ENCODE measurements around the gene STK11.

Gene STK11

GRCh38 chr19:1211494-1212234, 6.1 kb downstream of the STK11 start:
- peak; percentile 32 for DNase-seq

DNA sequence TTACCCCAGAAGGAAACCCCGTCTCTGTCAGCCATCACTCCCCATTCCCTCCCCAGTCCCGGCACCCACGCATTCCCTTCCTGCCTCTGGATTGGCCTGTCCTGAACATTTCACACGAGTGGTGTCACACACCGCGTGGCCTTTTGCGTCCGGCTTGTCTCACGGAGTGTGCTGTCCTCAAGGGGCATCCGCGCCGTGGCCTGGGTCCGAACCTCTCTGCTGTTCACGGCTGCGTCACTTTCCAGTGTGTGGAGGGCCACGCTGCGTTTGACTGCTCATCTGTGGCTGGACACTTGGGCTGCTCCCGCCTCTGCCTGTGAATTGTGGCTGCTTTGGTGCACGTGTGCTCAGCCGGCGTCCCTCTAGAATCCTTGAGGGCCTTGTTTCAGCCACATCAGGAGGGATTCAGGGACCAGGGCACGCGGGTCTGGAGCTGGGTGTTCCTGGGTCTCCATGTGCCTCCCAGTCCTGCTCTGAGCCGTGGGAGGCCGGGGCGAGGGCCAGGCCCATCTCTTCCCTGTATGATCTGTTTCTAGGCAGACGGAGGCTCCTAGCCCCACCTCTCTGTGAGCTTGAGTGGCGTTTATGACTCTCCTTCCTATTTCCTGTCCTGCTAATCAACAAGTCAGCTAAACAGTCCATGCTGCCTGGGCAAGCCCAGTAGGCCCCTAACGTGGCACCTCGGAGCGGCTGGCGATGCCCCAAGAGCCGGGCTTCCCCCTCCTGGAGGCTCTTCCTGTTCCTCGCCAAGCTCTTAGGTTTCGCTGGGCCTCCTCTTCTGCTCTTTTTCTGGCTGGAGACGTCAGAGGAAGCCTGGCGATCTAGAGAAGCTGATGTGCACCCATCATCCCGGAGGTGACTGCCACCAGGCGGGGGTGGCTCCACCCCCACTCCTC, 8.1 kb downstream of the STK11 start:
- peak; percentile 70 for DNase-seq

GRCh38 chr19:1214299-1214861, 8.8 kb downstream of the STK11 start:
- no peak for DNase-seq

DNA sequence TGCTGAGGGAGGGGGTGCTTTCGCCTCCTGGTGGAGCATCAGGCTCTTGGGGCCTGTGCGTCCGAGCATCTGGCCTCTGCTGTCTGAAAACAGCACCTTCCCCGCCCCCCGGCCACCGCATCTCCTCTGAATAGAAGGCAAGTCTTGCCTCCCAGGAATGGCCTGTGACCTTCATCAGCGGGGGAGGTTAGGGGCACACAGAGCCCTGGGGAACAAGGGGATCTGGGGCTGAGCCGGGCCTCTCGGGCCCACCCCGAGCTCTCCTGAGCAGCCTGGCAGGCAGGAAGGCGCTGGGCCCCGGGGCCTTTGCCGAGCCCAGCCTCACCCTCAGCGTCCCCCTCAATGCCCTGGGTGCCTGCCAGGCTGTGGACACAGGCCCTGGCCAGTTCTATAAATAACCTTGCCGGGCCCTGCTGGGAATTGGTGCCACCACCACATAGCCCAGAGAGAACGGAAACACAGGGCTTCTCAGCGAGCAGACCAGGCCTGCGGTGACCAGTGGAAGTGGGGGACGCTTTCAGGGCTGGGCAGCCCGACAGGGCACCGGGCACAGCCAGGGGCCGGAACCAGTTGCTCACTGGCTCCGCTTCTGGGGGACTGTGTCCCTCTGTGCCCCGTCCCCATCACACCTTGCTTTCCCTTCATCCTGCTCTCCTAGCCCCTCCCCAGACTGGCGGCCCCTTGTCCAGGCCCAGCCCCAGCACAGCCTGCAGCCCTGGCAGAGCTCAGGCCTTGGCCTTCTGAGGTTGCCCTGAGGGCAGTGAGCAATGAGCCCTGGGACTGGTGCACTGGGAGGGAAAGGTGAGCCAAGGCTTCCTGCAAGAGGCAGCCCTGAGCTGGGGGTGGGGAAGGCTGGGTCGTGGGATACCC, 9.5 kb downstream of the STK11 start:
- no peak for DNase-seq

DNA sequence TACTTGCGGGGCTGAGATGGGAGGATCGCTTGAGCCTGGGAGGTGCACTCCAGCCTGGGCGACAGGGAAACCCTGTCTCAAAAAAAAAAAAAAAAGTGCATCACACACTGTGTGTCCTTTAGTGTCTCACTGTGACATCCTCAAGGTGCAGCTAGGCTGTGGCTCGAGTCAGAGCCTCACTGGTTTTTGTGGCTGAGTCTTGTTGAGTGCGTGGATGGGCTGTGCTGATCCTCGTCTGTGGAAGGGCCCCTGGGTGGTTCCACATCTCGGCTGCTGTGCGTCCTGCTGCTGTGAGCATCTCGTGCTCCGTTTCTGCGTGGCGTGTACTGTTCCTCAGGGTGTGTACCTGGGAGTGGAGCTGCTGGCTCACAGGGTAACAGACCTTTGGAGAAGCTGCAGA, 11.2 kb downstream of the STK11 start:
- no peak for DNase-seq

DNA sequence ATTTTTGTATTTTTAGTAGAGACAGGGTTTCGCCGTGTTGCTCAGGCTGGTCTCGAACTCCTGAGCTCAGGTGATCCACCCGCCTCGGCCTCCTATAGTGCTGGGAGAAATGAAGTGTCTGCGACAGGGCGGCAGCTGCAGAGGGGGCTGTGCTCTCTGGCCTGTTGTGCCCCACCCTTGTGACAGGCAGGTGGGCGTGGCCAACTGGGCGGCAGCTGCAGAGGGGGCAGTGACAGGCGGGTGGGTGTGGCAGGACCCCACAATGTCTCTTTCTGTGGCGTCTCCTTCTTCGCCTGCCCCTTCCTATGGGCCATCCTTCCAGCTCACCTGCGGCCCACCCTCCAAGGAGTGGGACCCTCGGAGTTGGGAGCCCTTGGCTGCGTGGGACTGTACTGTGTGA, 11.8 kb downstream of the STK11 start:
- no peak for DNase-seq

DNA sequence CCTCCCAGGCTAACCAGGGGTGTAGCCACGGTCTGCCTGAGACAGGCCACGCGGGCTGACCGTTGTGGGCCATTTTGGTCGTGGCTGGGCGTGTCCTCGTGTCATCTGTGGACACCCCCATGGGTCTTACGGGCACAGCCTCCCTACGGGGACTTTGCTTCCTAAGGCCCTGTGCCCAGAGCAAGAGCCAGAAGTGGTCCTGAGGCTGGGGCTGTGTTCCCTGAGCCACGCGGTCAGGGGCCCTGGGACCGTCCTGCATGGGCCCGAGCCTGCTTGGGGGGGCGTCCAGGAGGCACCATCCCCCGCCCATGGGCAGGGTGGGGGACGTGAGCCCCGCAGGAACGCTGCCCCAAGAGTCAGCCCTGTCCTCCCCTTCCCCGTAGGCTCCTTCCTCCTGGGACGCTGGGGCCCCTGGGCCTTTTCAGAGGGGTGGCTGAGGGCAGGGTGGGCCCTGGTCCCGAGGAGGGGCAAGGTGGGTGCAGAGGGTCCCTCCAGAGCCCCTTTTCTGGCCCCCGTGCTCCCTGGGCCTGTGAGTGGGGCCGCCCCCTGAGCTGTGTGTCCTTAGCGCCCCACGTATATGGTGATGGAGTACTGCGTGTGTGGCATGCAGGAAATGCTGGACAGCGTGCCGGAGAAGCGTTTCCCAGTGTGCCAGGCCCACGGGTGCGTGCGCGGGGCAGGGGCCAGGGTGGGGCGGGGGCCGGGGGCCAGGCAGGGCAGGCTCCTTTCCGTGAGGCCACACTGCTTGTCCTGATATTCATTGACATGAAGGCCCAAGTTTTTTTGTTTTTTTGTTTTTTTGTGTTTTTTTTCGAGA, 13.4 kb downstream of the STK11 start:
- DNase-seq, result no peak

DNA sequence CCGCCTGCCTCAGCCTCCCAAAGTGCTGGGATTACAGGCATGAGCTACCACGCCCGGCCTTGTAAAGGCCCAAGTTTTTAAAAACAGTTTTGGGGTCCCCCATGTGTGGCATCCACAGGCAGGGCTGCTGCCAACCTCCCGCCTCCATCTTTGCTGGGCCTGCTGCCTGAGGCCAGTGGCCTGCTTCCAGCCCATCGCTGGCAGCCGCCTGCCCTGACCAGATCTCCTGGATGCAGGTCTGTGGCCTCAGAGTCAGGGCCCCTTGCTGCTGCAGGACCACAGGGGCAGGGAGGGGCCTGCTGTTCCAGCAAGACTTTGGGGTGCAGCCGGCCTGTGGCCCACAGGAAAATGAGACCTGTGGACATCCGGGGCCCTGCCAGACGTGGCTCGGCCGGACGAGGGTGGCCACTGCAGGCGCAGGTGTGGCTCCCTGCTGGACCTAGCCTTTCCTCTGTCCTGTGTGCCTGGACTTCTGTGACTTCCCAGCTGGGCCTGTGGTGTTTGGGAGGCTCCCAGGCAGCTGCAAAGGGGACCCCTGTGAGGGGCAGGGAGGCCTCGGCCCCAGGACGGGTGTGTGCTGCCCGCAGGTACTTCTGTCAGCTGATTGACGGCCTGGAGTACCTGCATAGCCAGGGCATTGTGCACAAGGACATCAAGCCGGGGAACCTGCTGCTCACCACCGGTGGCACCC, 14.4 kb downstream of the STK11 start:
- DNase-seq, result no peak

DNA sequence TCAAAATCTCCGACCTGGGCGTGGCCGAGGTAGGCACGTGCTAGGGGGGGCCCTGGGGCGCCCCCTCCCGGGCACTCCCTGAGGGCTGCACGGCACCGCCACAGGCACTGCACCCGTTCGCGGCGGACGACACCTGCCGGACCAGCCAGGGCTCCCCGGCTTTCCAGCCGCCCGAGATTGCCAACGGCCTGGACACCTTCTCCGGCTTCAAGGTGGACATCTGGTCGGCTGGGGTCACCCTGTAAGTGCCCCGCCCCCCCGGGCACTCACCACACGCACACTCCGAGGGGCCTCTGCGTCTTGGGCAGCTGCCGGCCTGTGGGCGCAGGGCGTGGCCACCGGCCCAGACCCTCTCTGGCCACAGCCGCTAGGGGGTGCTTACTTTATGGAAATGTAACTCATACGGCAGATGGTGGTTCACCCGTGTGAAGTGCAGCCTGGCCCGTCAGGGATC, 14.9 kb downstream of the STK11 start:
- DNase-seq, result no peak

DNA sequence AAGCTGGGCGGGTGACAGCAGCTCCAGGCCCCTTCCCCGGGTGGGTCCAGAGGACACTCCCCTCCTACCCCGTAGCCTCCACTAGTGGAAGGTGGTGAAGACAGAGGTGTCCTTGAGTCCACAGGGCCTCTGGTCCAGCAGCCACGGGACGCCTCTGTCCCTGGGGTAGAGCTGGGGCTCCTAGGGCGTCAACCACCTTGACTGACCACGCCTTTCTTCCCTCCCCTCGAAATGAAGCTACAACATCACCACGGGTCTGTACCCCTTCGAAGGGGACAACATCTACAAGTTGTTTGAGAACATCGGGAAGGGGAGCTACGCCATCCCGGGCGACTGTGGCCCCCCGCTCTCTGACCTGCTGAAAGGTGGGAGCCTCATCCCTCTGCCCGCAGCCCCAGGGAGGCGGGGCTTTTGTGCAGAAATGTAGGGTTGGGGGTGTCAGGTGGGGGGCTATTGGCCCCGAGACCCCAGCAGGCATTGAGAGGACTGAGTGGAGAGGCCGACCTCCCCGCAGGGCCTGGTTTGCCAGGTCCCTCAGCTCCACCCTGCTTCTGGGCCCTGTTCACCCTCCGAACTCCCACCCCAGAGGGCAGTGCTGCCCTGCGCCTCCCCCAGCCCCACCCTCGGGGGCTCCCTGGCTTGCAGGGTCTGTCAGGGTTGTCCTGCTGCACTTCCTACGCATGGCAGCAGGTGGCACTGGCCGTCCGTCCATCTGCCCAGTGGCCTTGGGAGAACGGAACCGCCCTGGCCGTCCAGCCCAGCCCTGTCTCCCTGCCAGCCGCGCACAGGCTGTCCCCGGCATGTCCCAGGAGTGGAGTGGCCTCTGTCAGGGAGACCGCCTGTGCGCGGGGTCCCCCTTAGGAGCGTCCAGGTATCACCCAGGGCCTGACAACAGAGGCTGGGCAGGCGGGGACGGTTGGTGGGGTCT, 15.7 kb downstream of the STK11 start:
- DNase-seq, result no peak

- DNase-seq, result no peak
Observed at GRCh38 chr19:1221904-1222255, 16.3 kb downstream of the STK11 start.

- DNase-seq, result no peak
Observed at GRCh38 chr19:1222394-1222793, 16.8 kb downstream of the STK11 start.

DNA sequence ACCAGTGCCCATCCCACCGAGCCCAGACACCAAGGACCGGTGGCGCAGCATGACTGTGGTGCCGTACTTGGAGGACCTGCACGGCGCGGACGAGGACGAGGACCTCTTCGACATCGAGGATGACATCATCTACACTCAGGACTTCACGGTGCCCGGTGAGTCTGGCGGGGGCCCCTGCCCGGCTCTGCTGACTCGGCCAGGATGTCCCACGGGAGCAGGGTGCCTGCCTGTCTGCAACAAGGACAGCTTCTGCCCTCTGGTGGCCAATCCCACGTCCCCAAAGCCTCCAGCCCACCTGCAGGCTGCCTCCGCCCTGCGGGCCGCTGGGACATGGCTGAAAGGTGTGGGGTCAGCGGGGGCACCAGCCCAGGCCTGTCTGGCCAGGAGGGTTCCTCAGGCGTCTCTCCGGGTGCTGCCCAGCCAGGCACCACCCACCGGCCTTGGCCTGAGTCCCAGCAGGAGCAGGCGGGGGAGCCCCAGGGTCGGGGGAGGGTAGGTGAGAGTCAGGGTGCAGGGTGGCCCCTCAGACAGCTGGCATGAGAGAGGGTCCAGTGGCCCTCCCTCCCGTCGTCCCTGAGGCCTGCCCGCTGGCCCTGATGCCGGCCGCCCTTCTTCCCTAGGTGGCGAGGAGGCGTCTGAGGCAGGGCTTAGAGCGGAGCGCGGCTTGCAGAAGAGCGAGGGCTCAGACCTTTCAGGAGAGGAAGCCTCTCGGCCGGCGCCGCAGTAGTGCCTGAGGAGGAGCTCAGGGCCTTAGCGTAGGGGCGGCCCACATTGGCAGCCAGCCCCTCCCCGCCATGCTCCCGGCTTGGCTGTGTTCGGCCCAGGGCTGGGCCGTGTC, 17.7 kb downstream of the STK11 start:
- no peak for DNase-seq

- DNase-seq, result no peak
Observed at GRCh38 chr19:1224047-1224825, 18.7 kb downstream of the STK11 start.

GRCh38 chr19:1224847-1225246, 19.3 kb downstream of the STK11 start:
- no peak for DNase-seq

GRCh38 chr19:1225440-1226226, 20.1 kb downstream of the STK11 start:
- no peak for DNase-seq

DNA sequence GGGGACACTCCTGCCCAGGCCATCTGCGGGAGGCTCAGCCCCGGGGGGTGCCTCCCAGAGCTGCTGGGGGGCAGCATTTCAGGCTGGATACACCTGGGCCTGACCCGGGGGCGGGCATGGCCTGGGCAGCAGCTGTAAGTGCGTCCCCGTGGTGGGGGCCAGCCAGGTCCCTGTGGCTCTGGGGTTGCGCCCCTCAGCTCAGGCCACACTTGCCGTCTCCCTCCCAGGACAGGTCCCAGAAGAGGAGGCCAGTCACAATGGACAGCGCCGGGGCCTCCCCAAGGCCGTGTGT, 20.6 kb downstream of the STK11 start:
- no peak for DNase-seq
